Measurements from ENCODE around the gene TSPAN9. TPM values are rescaled to one million over a fixed set of nuclear protein-coding genes. Genes with fewer than 3 reads are reported as not detected.

Gene TSPAN9
- total RNA-seq, 3 donors from 2014 or later: 16.8 to 44.9 (median 36.9) TPM

DNA sequence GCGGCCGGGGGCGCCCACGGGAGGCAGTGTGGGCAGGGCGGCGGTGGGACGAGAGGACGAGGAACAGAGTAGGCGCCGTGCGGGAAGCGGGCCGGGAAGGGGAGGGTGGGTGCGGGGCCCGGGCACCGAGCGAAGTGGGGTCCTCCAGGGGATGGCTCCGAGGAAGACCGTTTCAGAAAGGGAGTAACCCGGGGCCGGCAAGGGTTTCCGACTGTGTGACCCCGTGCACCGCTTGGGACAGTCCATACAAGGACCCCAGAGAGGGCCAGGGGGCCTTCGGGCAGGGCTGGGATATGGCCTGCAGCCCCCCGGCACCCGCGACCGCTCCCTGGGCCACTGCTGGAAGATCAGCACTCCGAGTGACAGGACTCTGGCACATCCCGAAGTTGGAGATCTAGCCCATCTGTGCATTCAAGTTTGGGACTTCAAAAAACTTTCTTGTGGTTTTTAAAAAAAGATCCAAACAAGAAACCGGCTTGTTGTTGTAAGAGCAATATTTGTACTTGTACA, 448 bp downstream of the TSPAN9 start:
- TF ChIP-seq, protein P1, sequence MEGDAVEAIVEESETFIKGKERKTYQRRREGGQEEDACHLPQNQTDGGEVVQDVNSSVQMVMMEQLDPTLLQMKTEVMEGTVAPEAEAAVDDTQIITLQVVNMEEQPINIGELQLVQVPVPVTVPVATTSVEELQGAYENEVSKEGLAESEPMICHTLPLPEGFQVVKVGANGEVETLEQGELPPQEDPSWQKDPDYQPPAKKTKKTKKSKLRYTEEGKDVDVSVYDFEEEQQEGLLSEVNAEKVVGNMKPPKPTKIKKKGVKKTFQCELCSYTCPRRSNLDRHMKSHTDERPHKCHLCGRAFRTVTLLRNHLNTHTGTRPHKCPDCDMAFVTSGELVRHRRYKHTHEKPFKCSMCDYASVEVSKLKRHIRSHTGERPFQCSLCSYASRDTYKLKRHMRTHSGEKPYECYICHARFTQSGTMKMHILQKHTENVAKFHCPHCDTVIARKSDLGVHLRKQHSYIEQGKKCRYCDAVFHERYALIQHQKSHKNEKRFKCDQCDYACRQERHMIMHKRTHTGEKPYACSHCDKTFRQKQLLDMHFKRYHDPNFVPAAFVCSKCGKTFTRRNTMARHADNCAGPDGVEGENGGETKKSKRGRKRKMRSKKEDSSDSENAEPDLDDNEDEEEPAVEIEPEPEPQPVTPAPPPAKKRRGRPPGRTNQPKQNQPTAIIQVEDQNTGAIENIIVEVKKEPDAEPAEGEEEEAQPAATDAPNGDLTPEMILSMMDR (IDR thresholded peaks at IDR 0.05): no peak
- TF ChIP-seq POLR2A (IDR thresholded peaks at IDR 0.05) (no peak), POLR2AphosphoS5 (IDR thresholded peaks at IDR 0.05) (no peak)

DNA sequence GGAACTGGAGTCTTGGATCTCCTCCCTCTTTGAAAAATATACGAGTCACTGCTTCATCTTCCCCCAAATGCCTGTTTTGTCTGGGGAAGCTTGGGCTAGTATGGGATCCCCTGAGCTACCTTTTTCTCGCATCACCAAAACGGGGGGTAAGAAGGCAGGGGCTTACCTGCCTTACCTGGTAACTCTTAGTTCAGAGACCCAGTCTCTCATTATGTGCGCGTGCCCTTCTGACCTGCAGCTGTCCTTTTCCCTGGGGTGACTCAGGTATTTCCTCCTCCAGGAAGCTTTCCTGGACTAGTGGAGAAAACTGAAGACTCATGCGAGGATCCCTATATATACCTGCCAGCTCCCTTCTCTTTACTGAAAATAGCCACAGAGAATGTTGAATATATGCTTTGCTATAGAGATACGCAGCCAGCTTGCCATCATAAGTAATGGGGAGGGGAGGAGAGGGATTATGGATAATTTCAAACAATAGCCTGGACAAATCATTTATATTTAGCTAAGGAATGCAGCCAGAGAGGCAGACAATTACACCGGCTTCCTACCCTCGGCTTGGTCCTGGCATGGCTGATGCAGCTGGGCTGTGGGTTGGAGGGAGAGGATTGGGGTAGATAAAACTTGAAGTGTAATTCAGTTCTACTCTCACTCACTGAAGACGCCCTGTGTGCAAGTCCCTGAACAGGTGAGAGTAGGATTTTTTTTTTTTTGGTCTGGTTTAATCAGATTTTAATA, 1.1 kb downstream of the TSPAN9 start:
- DNase-seq (ENCODE audit: low spot score in 2 of 2): no peak
- Histone ChIP-seq H3K27me3 (no peaks in the 10 kb centered on the region), H3K4me1 (peaks cover 0 to under 1% of the 10 kb centered on the region in 2 donors), H3K4me3 (peak overlapping the region; percentile 87 to 91 (median 89)), H3K36me3 (no peaks in the 10 kb centered on the region), H3K9me3 (no peaks in the 10 kb centered on the region), H3K27ac (peak overlapping the region in 1 of 2 donors; percentile 92)
- TF ChIP-seq, protein P1 (IDR thresholded peaks at IDR 0.05): no peak
- TF ChIP-seq POLR2AphosphoS5 (IDR thresholded peaks at IDR 0.05): no peak
- no peak for TF ChIP-seq POLR2A (IDR thresholded peaks at IDR 0.05)
- intact Hi-C loops (cut with DNase I; ENCODE audit: low total_unique reads): no loop called here

More for the DNA sequence above, 448 bp downstream of the TSPAN9 start:
- peak; percentile 26 to 54 for DNase-seq (ENCODE audit: low spot score in 2 of 2)
- no peaks in the 10 kb centered on the region for H3K36me3 ChIP-seq
- H3K9me3 ChIP-seq: no peaks in the 10 kb centered on the region
- intact Hi-C loops (cut with DNase I; ENCODE audit: low total_unique reads): loop anchor here (2.0 kb wide), 1 partner anchor 197 kb away; no protein-coding TSS in a partner anchor
- no peaks in the 10 kb centered on the region for H3K27me3 ChIP-seq
- H3K27ac ChIP-seq: peak overlapping the region; percentile 92 to 96
- peak overlapping the region; percentile 87 to 91 (median 89) for H3K4me3 ChIP-seq
- H3K4me1 ChIP-seq: no peaks in the 10 kb centered on the region

DNA sequence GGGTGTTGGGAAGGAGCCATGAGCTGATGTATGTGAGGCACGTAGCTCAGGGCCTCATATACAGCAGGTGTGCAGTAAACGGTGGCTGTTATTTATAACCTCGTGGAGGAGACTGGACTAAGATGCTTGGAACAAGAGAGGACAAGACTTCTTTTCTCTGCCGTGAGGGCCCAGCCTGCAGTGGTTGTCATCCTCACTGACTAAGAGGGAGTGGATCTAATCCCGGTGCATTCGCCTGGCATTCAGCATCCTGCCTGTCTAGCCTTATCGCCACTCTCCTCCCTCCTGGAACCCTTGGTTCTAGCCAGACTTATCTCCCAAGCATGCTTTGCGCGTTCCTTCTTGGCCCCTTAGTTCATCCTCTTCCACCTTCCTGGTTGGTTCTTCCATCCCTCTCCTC, 3.9 kb downstream of the TSPAN9 start:
- no peak overlapping the region for H3K27ac ChIP-seq

DNA sequence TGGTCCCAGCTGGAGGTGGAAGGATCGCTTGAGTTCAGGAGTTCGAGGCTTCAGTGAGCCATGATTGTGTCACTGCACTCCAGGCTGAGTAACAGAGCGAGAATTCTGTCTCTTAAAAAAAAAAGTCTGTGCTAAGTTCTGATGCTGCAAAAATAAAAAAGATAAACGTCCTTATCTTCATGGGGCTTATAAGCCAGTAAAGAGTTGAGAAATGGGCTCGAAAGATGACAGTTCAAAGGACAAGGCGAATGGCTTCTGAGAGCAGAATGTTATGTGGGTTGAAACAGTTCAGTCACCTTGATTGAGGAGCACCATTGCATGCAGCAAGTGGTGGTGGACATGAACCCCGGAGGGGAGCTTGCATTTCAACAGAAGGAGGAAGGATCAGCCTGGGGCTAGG, 4.7 kb downstream of the TSPAN9 start:
- Histone ChIP-seq H3K9me3 (no peaks in the 10 kb centered on the region), H3K4me1 (peaks cover 0 to 5% of the 10 kb centered on the region in 2 donors), H3K4me3 (no peak overlapping the region), H3K36me3 (no peaks in the 10 kb centered on the region), H3K27ac (no peak overlapping the region), H3K27me3 (no peaks in the 10 kb centered on the region)
- intact Hi-C loops (cut with DNase I; ENCODE audit: low total_unique reads): loop anchor here (5.0 kb wide), 1 partner anchor 40 kb away; no protein-coding TSS in a partner anchor
- TF ChIP-seq POLR2A (IDR thresholded peaks at IDR 0.05): no peak
- TF ChIP-seq, protein P1 (IDR thresholded peaks at IDR 0.05): no peak
- no peak for TF ChIP-seq POLR2AphosphoS5 (IDR thresholded peaks at IDR 0.05)
- DNase-seq (ENCODE audit: low spot score in 2 of 2): no peak

More for the DNA sequence above, 3.9 kb downstream of the TSPAN9 start:
- intact Hi-C loops (cut with DNase I; ENCODE audit: low total_unique reads): loop anchor here (5.0 kb wide), 1 partner anchor 41 kb away; no protein-coding TSS in a partner anchor
- Histone ChIP-seq H3K4me3 (no peak overlapping the region), H3K9me3 (no peaks in the 10 kb centered on the region), H3K27me3 (no peaks in the 10 kb centered on the region), H3K36me3 (no peaks in the 10 kb centered on the region), H3K4me1 (peaks cover 0 to 5% of the 10 kb centered on the region in 2 donors)
- TF ChIP-seq POLR2AphosphoS5 (IDR thresholded peaks at IDR 0.05) (no peak), POLR2A (IDR thresholded peaks at IDR 0.05) (no peak)
- TF ChIP-seq, protein P1 (IDR thresholded peaks at IDR 0.05): no peak
- no peak for DNase-seq (ENCODE audit: low spot score in 2 of 2)
